Endodermal cell (in vitro differentiated cells): Measurements from ENCODE around the gene TMTC3. TPM values are rescaled to one million over a fixed set of nuclear protein-coding genes. Genes with fewer than 3 reads are reported as not detected.
"Not testable (repeated sequence)": the region's sequence is repeated elsewhere in the genome, so short reads cannot be mapped to it uniquely, and the experiment has no call there.

Experiments used
- DNase-seq: peaks from one replicate; pipeline ENCODE4 v3.0.0-alpha.2; 2017
- H3K27ac ChIP-seq: 2 replicates; pipeline ENCODE4 v1.5.1; 2013; ENCODE audit warnings: mild to moderate bottlenecking, low read depth, low read length, moderate library complexity
- H3K27me3 ChIP-seq: 2 replicates; pipeline ENCODE4 v1.6.1; 2013; ENCODE audit warnings: mild to moderate bottlenecking, low read length, moderate library complexity; ENCODE audit not compliant: insufficient read depth, control insufficient read depth, poor library complexity, severe bottlenecking
- H3K36me3 ChIP-seq: 2 replicates; pipeline ENCODE4 v1.7.0; 2013; ENCODE audit warnings: mild to moderate bottlenecking, low read length, moderate library complexity; ENCODE audit not compliant: control insufficient read depth, insufficient read depth
- H3K4me1 ChIP-seq: one replicate; pipeline ENCODE4 v1.7.0; 2013; ENCODE audit warnings: low read length; ENCODE audit not compliant: control insufficient read depth, insufficient read depth
- H3K4me3 ChIP-seq: 2 replicates; pipeline ENCODE4 v1.5.1; 2013; ENCODE audit warnings: mild to moderate bottlenecking, low read length, moderate library complexity
- H3K9ac ChIP-seq: 2 replicates; pipeline ENCODE4 v1.6.1; 2013; ENCODE audit warnings: mild to moderate bottlenecking, low read length, moderate library complexity; ENCODE audit not compliant: poor library complexity, severe bottlenecking; ENCODE audit errors: extremely low read depth
- H3K9me3 ChIP-seq: 2 replicates; pipeline ENCODE4 v1.6.1; 2013; ENCODE audit warnings: mild to moderate bottlenecking, low read length, moderate library complexity; ENCODE audit not compliant: control insufficient read depth
- H3K27ac Mint-ChIP-seq: 2 replicates; pipeline ENCODE4 v1.8.0; 2020; ENCODE audit warnings: mixed read lengths
- H3K27me3 Mint-ChIP-seq: 2 replicates; pipeline ENCODE4 v1.8.0; 2021; ENCODE audit warnings: mild to moderate bottlenecking, mixed read lengths; ENCODE audit not compliant: insufficient read depth
- H3K36me3 Mint-ChIP-seq: 2 replicates; pipeline ENCODE4 v1.8.0; 2020; ENCODE audit warnings: low read depth, mixed read lengths
- H3K4me1 Mint-ChIP-seq: 2 replicates; pipeline ENCODE4 v1.8.0; 2020; ENCODE audit warnings: mixed read lengths
- H3K4me3 Mint-ChIP-seq: 2 replicates; pipeline ENCODE4 v1.8.0; 2020; ENCODE audit warnings: mild to moderate bottlenecking, moderate library complexity, mixed read lengths
- H3K9me3 Mint-ChIP-seq: 2 replicates; pipeline ENCODE4 v1.8.0; 2020; ENCODE audit warnings: mild to moderate bottlenecking, mixed read lengths
- WGBS, 2 experiments: methylation state at CpG; one replicate each; pipeline versions ENCODE4 v1.1.5 to v1.1.7; 2013; ENCODE audit warnings: missing lambda C conversion rate in 2 of 2, mixed read lengths in 1 of 2; ENCODE audit not compliant: insufficient coverage in 1 of 2, insufficient read length in 1 of 2; 5-methylcytosine and 5-hydroxymethylcytosine counted together
- total RNA-seq, 2 donors: library from RNA; stranded (reverse); fragmentation: NEBNext Ultra II Directional in 1 of 2; extraction: Animal tissue kit (Norgen Biotek cat#: 25700) in 1 of 2; gene quantifications; 2 replicates in 1 of 2; 3 replicates in 1 of 2; pipeline ENCODE4 v1.2.1, GENCODE V29; 2021
- TF ChIP-seq, protein P1 (sequence below): fragments of 200-600 bp; sonication (generic); conservative IDR thresholded peaks from 2 replicates; pipeline ENCODE4 v1.5.0; 2021; ENCODE audit warnings: antibody characterized with exemption, mild to moderate bottlenecking

TMTC3 gene
- total RNA-seq, 2 donors from 2014 or later, result 49.8 to 52.9 TPM

DNA sequence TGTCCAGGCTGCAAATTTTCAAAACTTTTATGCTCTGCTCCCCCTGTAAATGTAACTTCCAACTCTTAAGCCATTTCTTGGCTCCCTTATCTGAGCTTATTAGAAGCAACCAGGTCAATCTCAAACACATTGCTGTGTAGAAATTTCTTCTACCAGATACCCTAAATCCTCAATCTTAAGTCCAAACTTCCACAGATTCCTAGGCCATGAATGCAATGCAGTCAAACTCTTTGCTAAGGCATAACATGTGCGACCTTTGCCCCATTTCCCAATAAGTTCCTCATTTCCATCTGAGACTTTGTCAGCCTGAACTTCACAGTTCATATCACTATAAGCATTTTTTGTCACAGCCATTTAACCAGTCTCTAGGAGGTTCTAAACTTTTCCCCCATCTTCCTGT lies 64.5 kb downstream of the TMTC3 start:
- H3K9ac ChIP-seq, result no peak overlapping the region
- no peaks in the 10 kb centered on the region for H3K36me3 ChIP-seq
- Mint-ChIP-seq H3K27me3 (no peaks in the 10 kb centered on the region), H3K27ac (no peak overlapping the region), H3K36me3 (peaks cover 10% of the 10 kb centered on the region), H3K9me3 (peaks cover 53% of the 10 kb centered on the region), H3K4me3 (no peak overlapping the region), H3K4me1 (no peaks in the 10 kb centered on the region)
- H3K4me1 ChIP-seq, result no peaks in the 10 kb centered on the region
- TF ChIP-seq, protein P1, sequence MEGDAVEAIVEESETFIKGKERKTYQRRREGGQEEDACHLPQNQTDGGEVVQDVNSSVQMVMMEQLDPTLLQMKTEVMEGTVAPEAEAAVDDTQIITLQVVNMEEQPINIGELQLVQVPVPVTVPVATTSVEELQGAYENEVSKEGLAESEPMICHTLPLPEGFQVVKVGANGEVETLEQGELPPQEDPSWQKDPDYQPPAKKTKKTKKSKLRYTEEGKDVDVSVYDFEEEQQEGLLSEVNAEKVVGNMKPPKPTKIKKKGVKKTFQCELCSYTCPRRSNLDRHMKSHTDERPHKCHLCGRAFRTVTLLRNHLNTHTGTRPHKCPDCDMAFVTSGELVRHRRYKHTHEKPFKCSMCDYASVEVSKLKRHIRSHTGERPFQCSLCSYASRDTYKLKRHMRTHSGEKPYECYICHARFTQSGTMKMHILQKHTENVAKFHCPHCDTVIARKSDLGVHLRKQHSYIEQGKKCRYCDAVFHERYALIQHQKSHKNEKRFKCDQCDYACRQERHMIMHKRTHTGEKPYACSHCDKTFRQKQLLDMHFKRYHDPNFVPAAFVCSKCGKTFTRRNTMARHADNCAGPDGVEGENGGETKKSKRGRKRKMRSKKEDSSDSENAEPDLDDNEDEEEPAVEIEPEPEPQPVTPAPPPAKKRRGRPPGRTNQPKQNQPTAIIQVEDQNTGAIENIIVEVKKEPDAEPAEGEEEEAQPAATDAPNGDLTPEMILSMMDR, result no peak
- H3K27ac ChIP-seq, result no peak overlapping the region
- WGBS, 2 experiments, result 78 to 93% methylated on average over 1 of the region's 1 CpG
- DNase-seq, result no peak
- no peak overlapping the region for H3K4me3 ChIP-seq
- H3K27me3 ChIP-seq, result no peaks in the 10 kb centered on the region
- peaks cover 15% of the 10 kb centered on the region for H3K9me3 ChIP-seq

DNA sequence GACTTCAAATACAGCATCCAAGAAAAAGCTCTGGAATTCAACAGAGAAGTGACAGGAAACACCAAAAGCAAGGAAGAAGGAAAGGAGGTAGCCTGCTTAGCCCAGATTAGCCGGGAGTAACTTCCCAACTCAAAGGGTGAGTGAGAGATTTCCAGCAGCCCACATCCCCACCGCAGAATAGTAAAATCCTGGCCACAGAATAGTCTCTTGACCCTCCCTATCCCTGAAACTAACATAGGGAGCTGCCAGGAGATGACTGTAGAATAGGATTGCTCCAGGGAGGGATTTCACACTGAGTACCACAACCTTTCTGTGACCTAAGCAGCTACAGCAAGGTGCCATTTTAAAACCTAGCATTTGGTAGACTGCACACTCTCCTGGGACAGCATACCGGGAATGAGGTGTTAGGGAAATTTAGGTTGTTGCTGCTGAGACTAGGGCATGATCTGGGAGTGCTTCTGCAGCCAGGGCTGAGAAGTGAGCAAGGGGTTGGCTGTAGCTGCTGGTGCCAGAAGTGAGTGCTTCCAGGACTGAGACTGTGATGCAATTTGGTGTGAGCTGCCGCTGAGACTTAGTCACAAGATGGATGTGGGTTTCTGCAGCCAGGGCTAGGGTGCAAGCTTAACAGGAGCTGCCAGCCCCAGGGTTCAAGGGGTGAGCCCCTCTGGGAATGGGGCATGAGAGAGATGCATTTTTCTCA lies 66.0 kb downstream of the TMTC3 start:
- Mint-ChIP-seq H3K4me3 (no peak overlapping the region), H3K36me3 (peaks cover 10% of the 10 kb centered on the region), H3K27me3 (no peaks in the 10 kb centered on the region), H3K4me1 (no peaks in the 10 kb centered on the region), H3K27ac (no peak overlapping the region), H3K9me3 (peaks cover 54% of the 10 kb centered on the region)
- H3K36me3 ChIP-seq, result no peaks in the 10 kb centered on the region
- no peaks in the 10 kb centered on the region for H3K4me1 ChIP-seq
- H3K27me3 ChIP-seq, result no peaks in the 10 kb centered on the region
- H3K27ac ChIP-seq, result no peak overlapping the region
- H3K9ac ChIP-seq, result no peak overlapping the region
- DNase-seq, result no peak
- TF ChIP-seq, protein P1, result no peak
- H3K4me3 ChIP-seq, result no peak overlapping the region
- peaks cover 21% of the 10 kb centered on the region for H3K9me3 ChIP-seq
- 91 to 94% methylated on average over 3 to 4 of the region's 4 CpGs for WGBS, 2 experiments

DNA sequence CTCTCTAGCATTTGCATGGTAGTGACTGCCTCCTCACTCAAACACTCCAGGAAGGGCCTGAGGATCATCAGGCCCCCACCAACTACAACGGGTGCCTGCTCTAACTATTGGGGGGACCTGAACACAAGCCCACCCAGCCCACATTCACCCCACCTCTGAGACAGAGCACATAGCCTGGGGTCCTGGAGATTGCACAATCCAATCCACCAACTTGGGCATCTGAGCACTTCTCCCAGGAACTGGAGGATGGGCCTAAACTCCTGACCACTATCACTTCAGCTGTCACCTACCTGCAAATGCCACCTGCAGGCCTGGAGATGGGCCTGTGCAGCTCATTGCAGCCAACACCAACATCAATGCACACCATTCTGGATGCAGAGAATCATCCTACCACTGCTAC lies 66.6 kb downstream of the TMTC3 start:
- Histone ChIP-seq H3K36me3 (no peaks in the 10 kb centered on the region), H3K27me3 (no peaks in the 10 kb centered on the region), H3K9ac (no peak overlapping the region), H3K4me3 (no peak overlapping the region), H3K9me3 (peaks cover 20% of the 10 kb centered on the region), H3K27ac (no peak overlapping the region), H3K4me1 (no peaks in the 10 kb centered on the region)
- Mint-ChIP-seq H3K36me3 (peaks cover 10% of the 10 kb centered on the region), H3K27ac (no peak overlapping the region), H3K9me3 (peaks cover 51% of the 10 kb centered on the region), H3K4me1 (no peaks in the 10 kb centered on the region), H3K27me3 (no peaks in the 10 kb centered on the region), H3K4me3 (no peak overlapping the region)
- DNase-seq, result no peak
- TF ChIP-seq, protein P1, result no peak
- WGBS, 2 experiments, result 90% methylated on average over 1 of the region's 1 CpG; no CpG with 5 or more reads in 1 of the 2 experiments

DNA sequence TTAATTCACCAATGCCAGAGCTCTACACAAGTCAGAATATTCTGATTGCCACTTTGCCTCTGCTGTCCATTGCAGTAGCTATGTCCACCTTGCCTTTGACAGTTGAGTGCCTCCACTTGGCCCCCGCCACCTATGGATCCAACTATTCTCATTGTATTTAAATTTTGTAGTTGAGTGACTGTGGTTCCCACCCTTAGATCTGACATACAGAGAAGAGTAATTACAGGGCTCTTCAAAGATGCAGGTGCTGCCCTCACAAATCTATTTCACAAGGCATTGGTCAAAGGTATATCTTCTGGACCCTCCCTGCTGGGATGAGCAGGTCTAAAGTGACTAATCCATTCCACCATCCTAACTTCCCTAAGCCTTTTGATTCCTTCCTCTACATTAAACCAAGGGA lies 68.2 kb downstream of the TMTC3 start:
- peaks cover 43% of the 10 kb centered on the region for H3K9me3 Mint-ChIP-seq
- not testable (repeated sequence) for H3K27ac Mint-ChIP-seq, DNase-seq, H3K27me3 Mint-ChIP-seq, H3K4me1 Mint-ChIP-seq, H3K4me3 Mint-ChIP-seq, H3K4me1 ChIP-seq, H3K36me3 Mint-ChIP-seq, H3K36me3 ChIP-seq, H3K27me3 ChIP-seq, H3K27ac ChIP-seq, H3K4me3 ChIP-seq, H3K9ac ChIP-seq
- 100% methylated on average over 1 of the region's 1 CpG; no CpG with 5 or more reads in 1 of the 2 experiments for WGBS, 2 experiments
- H3K9me3 ChIP-seq, result peaks cover 25% of the 10 kb centered on the region
